MM.1S (cell line): ENCODE results near the gene DIPK1C.

Experiments
- EZH2 ChIP-seq: fragments of 300-600 bp; sonication (generic); optimal IDR thresholded peaks from 2 replicates; pipeline ENCODE3; 2017; ENCODE audit warnings: low read depth, mild to moderate bottlenecking, antibody characterized with exemption, low read length, mixed read lengths
- TF ChIP-seq, protein P1 (sequence below): fragments of 300-600 bp; sonication (generic); IDR thresholded peaks from 2 replicates; pipeline ENCODE4 v1.5.1; 2016; ENCODE audit warnings: antibody characterized with exemption, low read length, mixed read lengths

DNA sequence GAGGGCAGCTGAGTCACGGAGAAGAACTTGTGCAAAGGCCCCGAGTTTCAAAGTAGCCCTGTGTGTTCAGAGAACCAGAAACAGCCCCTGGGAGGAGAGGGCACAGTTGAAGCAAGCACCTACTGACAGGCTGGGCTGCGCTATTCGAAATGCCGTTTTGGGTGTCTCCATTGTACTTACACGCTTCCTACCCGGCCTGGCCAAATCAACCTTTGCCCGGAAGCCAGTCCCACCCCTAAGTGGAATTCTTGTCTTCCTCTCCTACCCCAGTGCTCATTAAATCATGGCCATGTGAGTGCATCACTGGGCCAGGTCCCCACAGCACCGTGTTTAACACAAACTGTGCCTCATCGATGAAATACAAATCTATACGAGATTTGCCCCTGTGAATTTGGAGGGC is 6.0 kb downstream of the DIPK1C start:
- TF ChIP-seq, protein P1, sequence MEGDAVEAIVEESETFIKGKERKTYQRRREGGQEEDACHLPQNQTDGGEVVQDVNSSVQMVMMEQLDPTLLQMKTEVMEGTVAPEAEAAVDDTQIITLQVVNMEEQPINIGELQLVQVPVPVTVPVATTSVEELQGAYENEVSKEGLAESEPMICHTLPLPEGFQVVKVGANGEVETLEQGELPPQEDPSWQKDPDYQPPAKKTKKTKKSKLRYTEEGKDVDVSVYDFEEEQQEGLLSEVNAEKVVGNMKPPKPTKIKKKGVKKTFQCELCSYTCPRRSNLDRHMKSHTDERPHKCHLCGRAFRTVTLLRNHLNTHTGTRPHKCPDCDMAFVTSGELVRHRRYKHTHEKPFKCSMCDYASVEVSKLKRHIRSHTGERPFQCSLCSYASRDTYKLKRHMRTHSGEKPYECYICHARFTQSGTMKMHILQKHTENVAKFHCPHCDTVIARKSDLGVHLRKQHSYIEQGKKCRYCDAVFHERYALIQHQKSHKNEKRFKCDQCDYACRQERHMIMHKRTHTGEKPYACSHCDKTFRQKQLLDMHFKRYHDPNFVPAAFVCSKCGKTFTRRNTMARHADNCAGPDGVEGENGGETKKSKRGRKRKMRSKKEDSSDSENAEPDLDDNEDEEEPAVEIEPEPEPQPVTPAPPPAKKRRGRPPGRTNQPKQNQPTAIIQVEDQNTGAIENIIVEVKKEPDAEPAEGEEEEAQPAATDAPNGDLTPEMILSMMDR = no peak
- no peak for TF ChIP-seq EZH2
